Measurements from ENCODE around the gene DNAJB4.

Gene DNAJB4

DNA sequence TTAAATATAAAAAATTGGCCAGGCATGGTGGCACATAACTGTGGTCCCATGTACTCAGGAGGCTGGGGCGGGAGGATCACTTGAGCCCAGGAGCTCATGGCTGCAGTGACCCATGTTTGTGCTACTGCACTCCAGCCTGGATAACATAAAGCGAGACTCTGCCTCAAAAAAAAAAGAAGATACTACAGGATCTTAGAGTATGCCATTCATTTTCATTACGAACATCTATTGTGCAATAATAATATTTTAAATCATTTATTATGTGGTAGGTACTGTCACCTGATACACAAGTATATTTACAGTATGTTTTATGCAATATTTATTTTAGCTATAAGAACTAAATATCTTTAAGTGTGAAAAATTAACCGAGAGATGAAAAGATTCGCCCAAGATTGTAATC lies 31.7 kb downstream of the DNAJB4 start:
- DNase-seq, result no peak

- DNase-seq, result no peak
Measured at GRCh38 chr1:78038071-78038470, 33.3 kb downstream of the DNAJB4 start.

DNA sequence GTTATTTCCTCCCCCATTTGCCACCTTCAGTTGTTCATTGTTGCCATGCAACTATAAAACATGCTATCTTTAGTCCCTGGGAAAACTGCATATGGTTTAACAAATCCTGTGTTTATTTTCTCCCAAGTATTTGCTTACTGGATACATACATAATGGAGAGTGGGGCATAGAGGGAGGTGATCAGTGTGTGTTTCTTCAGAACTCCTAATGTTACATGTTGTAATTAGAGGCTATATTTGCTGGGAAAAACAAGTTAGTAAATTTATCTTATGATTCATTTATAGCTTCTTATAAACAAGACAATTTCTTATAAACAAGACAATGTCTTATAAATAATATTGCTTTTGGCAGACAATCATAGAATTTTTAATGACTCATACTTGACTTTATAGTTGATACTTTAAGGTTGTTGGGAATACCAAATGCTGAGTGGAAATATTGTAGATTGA lies 33.8 kb downstream of the DNAJB4 start:
- DNase-seq, result peak in 1 of 56 donors; percentile 1

DNA sequence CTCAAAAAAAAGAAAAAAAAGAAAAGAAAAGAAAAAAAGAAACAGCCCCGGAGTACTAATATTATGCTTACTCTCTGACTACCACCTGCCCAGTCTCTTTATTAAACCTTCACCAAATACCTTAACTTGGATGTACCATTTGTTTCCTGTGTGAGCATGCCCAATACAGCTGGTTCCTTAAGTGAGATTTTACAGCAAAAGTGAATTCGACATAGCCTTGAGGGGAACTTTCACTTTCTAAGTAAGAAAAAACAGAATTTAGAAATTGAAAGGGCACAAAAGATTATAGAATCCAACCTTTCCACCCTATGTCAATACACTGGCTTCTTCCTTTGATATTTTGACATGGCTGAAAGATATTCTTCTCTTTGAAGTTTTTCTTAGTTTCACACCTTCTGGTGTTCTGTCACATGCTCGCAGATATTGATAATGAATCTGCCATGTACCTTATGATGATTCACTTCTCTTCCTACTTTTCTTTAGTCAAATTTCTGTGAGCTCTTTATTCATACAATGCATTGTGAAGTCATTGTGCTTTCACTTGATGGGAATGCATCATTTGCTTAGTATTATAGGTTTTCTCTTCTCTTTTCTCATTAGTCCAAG lies 35.8 kb downstream of the DNAJB4 start:
- no peak for DNase-seq

DNA sequence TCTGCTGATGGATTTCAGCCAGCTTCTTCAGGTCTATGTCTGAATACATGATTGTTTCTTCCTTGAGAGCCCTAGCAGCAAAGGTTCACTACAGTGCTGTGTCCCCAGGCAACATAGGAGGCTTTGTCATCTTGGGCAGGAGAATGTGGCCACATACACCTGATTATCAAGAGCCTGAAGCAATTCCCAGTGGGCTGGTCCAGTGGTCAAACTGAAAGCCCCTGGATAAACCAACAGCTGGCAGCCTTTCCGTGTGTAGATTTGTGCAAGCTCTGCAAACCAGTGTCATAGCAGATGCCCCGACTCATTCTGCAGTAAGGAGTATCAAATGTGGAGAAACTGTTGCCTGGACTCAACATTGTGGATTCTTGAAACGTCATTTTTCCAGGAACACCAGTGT lies 38.7 kb downstream of the DNAJB4 start:
- no peak for DNase-seq

- no peak for DNase-seq
Measured at GRCh38 chr1:78044796-78045562, 40.2 kb downstream of the DNAJB4 start.

GRCh38 chr1:78045563-78045925 lies 40.8 kb downstream of the DNAJB4 start:
- no peak for DNase-seq

DNA sequence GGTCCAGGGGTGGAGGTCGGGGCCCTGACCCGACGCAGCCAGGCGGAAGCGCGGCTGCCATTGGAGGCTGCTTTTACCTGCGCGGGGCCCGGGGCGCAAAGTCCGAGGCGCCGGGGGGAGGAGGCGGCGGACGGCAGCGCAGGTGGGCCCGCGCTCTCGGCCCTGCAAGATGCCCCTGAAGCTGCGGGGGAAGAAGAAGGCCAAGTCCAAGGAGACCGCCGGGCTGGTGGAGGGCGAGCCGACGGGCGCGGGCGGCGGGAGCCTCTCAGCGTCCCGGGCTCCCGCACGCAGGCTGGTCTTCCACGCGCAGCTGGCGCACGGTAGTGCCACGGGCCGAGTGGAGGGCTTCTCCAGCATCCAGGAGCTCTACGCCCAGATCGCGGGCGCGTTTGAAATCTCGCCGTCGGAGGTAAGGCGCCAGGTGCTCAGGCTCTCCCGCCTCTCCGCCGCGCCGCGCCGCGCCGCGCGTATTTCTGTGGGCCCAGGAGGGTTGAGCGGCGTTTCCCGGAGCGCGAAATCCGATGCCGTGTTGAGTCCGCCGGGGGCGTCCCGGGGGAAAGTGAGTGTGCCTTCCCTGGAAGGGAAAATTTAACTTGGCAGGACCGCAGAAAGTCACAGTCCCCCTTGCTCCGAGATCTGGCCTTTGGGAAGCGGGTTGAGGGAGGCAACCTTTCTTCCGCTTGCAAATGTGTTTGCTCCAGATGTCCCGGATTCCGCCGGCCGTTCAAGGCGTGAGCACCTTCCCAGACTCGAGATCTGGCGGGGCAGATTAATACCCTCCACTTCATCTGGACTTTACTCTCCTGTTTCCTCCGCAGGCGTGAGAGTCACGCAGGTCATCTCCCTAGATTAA lies 41.4 kb downstream of the DNAJB4 start, which contains the start of gene GIPC2:
Gene GIPC2, plus strand, starts transcription at position 41 of the 853 bp plus-strand sequence. Its CDS starts 129 bp downstream, at position 170.
- peak in 6 of 56 donors; percentile 4 to 10 (median 8) for DNase-seq

GRCh38 chr1:78047106-78047505 lies 42.4 kb downstream of the DNAJB4 start:
- no peak for DNase-seq

DNA sequence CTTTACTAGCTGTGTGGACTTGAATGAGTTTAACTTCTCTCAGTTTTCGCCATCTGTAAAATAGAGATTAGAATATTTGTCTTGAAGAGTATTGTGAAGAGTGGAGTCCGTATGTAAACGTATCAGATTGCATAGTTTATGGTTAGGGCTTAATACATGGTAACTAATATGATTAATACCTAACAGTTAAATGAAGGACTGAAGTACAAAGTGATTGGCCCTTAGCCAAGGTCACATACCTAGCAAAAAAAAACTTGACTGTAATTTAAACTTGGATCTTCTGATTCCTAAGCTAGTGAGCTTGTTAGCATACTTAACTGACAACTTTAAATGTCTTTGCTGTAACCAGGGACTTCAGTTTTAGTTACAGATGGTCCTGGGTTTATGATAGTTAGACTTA lies 42.9 kb downstream of the DNAJB4 start:
- no peak for DNase-seq

- DNase-seq, result no peak
Measured at GRCh38 chr1:78048446-78048845, 43.7 kb downstream of the DNAJB4 start.

GRCh38 chr1:78049396-78049795 lies 44.7 kb downstream of the DNAJB4 start:
- DNase-seq, result no peak

DNA sequence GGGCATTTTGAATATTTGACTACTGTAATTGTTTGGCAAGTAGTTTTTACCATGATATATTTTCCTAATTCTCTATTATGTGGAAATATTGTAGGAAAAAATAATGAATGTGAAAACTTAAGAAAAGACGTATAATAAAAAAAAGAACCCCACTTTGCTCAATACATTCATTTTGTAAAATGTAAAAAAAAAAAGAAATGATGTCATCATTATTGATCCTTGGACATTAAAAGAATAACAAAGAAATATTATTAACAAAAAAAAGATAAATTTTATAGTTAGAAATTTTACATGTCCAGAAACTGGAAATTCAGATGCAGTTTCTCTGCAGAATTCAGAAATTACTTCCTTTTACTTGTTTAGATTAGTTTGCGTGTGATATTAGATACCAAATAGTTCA lies 46.3 kb downstream of the DNAJB4 start:
- no peak for DNase-seq

- DNase-seq, result no peak
Measured at GRCh38 chr1:78052685-78053405, 48.1 kb downstream of the DNAJB4 start.

DNA sequence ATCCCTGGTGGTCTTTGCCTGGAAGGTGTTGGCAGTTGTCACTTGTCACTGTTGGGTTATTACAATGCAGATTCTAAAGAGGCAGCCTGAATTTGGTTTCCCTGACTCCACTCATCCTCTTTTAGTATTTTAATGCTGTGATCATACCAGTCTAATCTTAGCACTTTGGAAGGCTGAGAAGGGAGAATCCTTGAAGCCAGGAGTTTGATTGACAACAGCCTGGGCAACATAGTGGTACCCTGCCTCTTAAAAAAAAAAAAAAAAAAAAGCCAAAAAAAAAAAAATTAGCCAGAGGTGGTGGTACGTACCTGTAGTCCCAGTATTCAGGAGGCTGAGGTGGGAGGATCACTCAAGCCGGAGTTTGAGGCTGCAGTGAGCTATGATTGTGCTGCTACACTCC lies 48.8 kb downstream of the DNAJB4 start:
- no peak for DNase-seq

- no peak for DNase-seq
Measured at GRCh38 chr1:78054559-78054958, 49.8 kb downstream of the DNAJB4 start.

DNA sequence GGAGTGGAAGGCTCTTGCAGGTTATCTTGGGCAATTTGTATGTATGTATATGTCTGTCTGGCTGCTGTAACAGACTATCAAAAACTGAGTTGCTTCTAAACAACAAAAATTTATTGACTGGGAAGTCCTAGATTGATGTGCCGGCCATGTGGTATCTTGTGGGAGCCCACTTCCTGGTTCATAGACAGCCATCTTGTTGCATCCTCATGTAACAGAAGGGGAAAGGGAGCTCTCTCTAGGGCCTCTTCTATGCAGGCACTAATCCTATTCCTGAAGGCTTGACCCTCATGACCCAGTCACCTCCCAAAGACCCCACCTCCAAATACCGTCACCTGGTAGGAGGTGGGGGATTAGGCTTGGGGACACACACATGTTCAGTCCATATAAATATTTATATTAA lies 50.2 kb downstream of the DNAJB4 start:
- no peak for DNase-seq

GRCh38 chr1:78055565-78056132 lies 50.9 kb downstream of the DNAJB4 start:
- no peak for DNase-seq

GRCh38 chr1:78058670-78059069 lies 53.9 kb downstream of the DNAJB4 start:
- no peak for DNase-seq

DNA sequence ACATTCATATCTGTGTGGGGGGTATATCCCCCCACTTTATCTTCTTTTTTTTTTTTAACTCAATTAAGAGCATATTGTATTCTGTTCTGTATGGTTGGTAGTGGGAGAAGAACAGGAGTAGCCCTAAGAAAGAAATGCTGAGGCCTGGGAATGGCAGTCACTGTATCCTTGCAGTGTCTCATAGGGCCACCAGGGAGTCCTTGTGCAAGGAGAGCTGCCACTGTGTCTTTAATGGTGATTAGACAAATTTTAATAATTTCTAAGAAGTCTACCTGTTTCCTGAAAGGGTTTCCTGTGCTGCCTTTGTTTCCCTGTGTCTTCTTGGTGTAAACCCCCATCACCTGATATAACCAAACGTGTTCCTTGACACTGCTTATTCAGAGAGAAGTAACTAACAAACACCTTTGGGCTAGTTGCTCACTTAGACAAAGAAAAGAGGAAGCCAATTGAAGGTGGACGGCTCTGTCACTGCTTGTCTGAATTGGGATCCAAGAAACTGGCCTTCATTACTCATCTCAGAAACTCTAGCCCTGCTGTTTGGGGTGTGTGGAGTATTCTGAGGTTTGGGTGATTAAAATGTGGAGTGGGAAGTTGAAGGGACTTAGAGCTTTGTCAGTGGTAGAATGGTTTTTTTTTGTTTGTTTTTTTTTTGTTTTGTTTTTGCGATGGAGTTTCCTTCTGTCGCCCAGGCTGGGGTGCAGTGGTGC lies 56.3 kb downstream of the DNAJB4 start:
- no peak for DNase-seq

Data from amygdala (tissue), 56 donors.